Testis (tissue), 3 donors: ENCODE measurements around the gene CHST5. TPM values are rescaled to one million over a fixed set of nuclear protein-coding genes. Genes with fewer than 3 reads are reported as not detected.

Source experiments
- DNase-seq: peaks from one replicate; pipeline ENCODE4 v3.0.0-alpha.2; 2019
- H3K27ac ChIP-seq, 2 donors: fragments of 200-600 bp; sonication (generic); one replicate each; pipeline ENCODE4 v1.5.1; 2019
- H3K27me3 ChIP-seq: fragments of 200-600 bp; sonication (generic); one replicate; pipeline ENCODE4 v1.5.1; 2019
- H3K36me3 ChIP-seq: fragments of 200-600 bp; sonication (generic); one replicate; pipeline ENCODE4 v1.5.1; 2017; ENCODE audit warnings: low read depth; ENCODE audit errors: missing control alignments
- H3K4me1 ChIP-seq: fragments of 200-600 bp; sonication (generic); one replicate; pipeline ENCODE4 v1.5.1; 2019
- H3K4me3 ChIP-seq, 2 donors: fragments of 200-600 bp; sonication (generic); one replicate each; pipeline ENCODE4 v1.5.1; 2017 to 2019
- H3K9me3 ChIP-seq: fragments of 200-600 bp; sonication (generic); one replicate; pipeline ENCODE4 v1.5.1; 2017
- CTCF ChIP-seq, 3 experiments: fragments of 450-650 bp in 2 of 3; fragments of 200-600 bp in 1 of 3; sonication (generic) in 1 of 3; IDR thresholded peaks; one replicate each; pipeline ENCODE4 v1.5.1; 2016 to 2019; ENCODE audit warnings: antibody characterized with exemption in 3 of 3, mild to moderate bottlenecking in 2 of 3, moderate library complexity in 1 of 3
- POLR2A ChIP-seq: fragments of 450-650 bp; IDR thresholded peaks from one replicate; pipeline ENCODE4 v1.6.1; 2017; ENCODE audit warnings: antibody characterized with exemption, mild to moderate bottlenecking, moderate library complexity
- WGBS, 2 donors: methylation state at CpG; one replicate each; pipeline ENCODE4 v1.1.5; 2018; 5-methylcytosine and 5-hydroxymethylcytosine counted together
- intact Hi-C: fragments of 100-400 bp; cut with DNase I; formaldehyde crosslinking; loops from one replicate; pipeline ENCODE4 v1.15.1; 2023; ENCODE audit warnings: low total_unique reads
- polyA plus RNA-seq: library from polyadenylated mRNA; stranded (reverse); fragments of 350-450 nt; fragmentation: Illumina TruSeq; extraction: RNeasy Lipid Tissue Mini Kit (QIAGEN cat#74804); gene quantifications from one replicate; pipeline ENCODE4 v1.2.3, GENCODE V29; 2014; ENCODE audit warnings: low read depth, low replicate concordance; ENCODE audit not compliant: insufficient read depth
- total RNA-seq, 2 donors: library from RNA; depleted of rRNA; stranded (reverse); fragments of >200 nt; gene quantifications; one replicate each; pipeline ENCODE4 v1.2.3, GENCODE V29; 2016

The CHST5 gene
- total and polyA plus RNA-seq, 3 donors from 2014 or later, result 0.26 to 0.74 (median 0.55) TPM

DNA sequence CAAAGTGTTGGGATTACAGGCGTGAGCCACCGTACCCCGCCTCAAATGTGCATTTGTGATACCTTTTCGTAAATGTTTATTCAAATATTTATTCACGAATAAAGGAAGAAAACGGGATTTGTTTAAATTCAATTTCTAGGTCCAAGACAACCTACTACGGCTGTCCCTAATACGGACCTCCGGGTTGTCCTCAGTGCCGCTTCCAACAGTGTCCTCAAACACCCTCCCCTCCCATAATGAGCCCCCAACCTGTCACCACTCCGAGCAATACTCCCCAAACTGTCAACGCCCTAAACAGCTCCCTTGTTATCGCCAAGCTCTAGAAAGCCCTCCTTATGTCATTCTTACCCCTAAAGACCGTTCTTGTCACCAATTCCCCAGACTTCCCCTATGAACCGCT is 29.7 kb upstream of the CHST5 start:
- intact Hi-C loops, result no loop called here
- no peaks in the 10 kb centered on the region for H3K4me1 ChIP-seq
- H3K27ac ChIP-seq, result peak overlapping the region in 1 of 2 donors; percentile 77
- peak overlapping the region; percentile 93 to 98 for H3K4me3 ChIP-seq
- H3K27me3 ChIP-seq, result no peaks in the 10 kb centered on the region
- 18 to 19% methylated on average over 15 of the region's 15 CpGs for WGBS, 2 donors
- no peak for DNase-seq
- H3K36me3 ChIP-seq, result no peaks in the 10 kb centered on the region
- no peak for TF ChIP-seq POLR2A
- H3K9me3 ChIP-seq, result no peaks in the 10 kb centered on the region

DNA sequence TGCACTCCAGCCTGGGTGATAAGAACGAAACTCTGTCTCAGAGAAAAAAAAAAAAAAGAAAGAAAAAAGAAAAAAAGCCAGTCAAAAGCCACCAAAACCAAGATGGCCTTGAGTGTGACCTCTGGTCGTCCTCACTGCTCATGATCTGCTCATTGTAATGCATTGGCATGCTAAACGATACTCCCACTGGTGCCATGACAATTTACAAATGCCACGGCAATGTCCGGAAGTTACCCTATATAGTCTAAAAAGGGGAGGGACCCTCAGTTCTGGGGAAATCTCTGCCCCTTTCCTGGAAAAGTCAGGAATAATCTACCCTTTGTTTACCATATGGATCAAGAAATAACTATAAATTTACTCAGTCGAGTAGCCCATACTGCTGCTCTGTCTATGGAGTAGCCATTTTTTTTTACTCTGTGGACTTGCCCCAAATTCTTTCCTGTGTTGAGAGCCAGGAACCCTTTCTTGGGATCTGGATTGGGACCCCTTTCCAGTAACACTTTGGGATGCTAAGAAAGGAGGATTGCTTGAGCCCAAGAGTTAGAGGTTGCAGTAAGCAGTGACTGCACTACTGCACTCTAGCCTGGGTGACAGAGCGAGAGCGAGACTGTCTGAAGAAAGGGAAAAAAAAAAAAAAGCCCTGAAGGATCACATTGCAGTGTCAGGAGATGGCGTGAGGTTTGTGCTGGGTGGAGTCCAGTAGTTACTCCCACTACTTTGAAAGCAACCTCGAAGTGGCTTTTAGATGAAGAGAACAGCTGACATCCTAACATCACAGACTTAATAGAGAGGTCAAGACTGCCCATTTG is 23.9 kb upstream of the CHST5 start:
- Histone ChIP-seq H3K27me3 (no peaks in the 10 kb centered on the region), H3K4me1 (peaks cover 9% of the 10 kb centered on the region), H3K36me3 (no peaks in the 10 kb centered on the region), H3K4me3 (no peak overlapping the region), H3K27ac (peak overlapping the region; percentile 9 to 72), H3K9me3 (no peaks in the 10 kb centered on the region)
- TF ChIP-seq POLR2A (no peak), CTCF (IDR thresholded peaks at IDR 0.05) (no peak)
- WGBS, 2 donors, result 39 to 52% methylated on average over 10 of the region's 10 CpGs
- peak; percentile 73 for DNase-seq
- intact Hi-C loops, result no loop called here

- peaks cover 12% of the 10 kb centered on the region for H3K4me1 ChIP-seq
- 75 to 83% methylated on average over 2 of the region's 2 CpGs for WGBS, 2 donors
- intact Hi-C loops, result no loop called here
- H3K27me3 ChIP-seq, result no peaks in the 10 kb centered on the region
- H3K36me3 ChIP-seq, result no peaks in the 10 kb centered on the region
- H3K9me3 ChIP-seq, result no peaks in the 10 kb centered on the region
- H3K4me3 ChIP-seq, result no peak overlapping the region
- H3K27ac ChIP-seq, result peak overlapping the region; percentile 9 to 72
- TF ChIP-seq POLR2A (no peak), CTCF (IDR thresholded peaks at IDR 0.05) (no peak)
- DNase-seq, result no peak
These were observed 23.0 kb upstream of the CHST5 start for GRCh38 chr16:75558846-75559401.

GRCh38 chr16:75556431-75556950 is 20.6 kb upstream of the CHST5 start:
- intact Hi-C loops, result no loop called here
- Histone ChIP-seq H3K36me3 (no peaks in the 10 kb centered on the region), H3K27me3 (no peaks in the 10 kb centered on the region), H3K27ac (peak overlapping the region; percentile 59 to 90), H3K9me3 (no peaks in the 10 kb centered on the region), H3K4me3 (peak overlapping the region; percentile 75 to 89), H3K4me1 (peaks cover 12% of the 10 kb centered on the region)
- DNase-seq, result peak; percentile 32
- no peak for TF ChIP-seq POLR2A
- no peak for TF ChIP-seq CTCF (IDR thresholded peaks at IDR 0.05)
- 29 to 31% methylated on average over 16 of the region's 16 CpGs for WGBS, 2 donors

GRCh38 chr16:75555707-75556430 is 20.0 kb upstream of the CHST5 start, which contains the start of gene TMEM231:
TMEM231 (minus strand) TSS chr16:75556252; CDS start chr16:75556209, 43 bp downstream.
- Histone ChIP-seq H3K36me3 (no peaks in the 10 kb centered on the region), H3K4me1 (peaks cover 12% of the 10 kb centered on the region), H3K9me3 (no peaks in the 10 kb centered on the region), H3K27me3 (no peaks in the 10 kb centered on the region), H3K27ac (peak within 1 kb of the TSS; percentile 59 to 90), H3K4me3 (peak within 1 kb of the TSS; percentile 75 to 89)
- TF ChIP-seq CTCF (IDR thresholded peaks at IDR 0.05), result peak in 1 of 3 experiments; percentile 3
- no peak for TF ChIP-seq POLR2A
- intact Hi-C loops, result no loop called here
- DNase-seq, result peak; percentile 99
- WGBS, 2 donors, result 0% methylated on average over 6 to 38 of the region's 75 CpGs
